Heart left ventricle (tissue), 16 donors: ENCODE results near the gene C4B. TPM values are rescaled to one million over a fixed set of nuclear protein-coding genes. Genes with fewer than 3 reads are reported as not detected.
A peak's percentile ranks its signal among the peaks of the same experiment; 100 is the strongest.
"Not testable (repeated sequence)": the region's sequence is repeated elsewhere in the genome, so short reads cannot be mapped to it uniquely, and the experiment has no call there.

ENCODE experiments used
- ATAC-seq, 4 donors: fragments of 200-7000 bp; cut with Tn5 transposase; one replicate each; pipeline ENCODE4 v1.9.1; 2020 to 2022; ENCODE audit warnings: moderate library complexity in 4 of 4, mild to moderate bottlenecking in 3 of 4, moderate number of reproducible peaks in 1 of 4
- DNase-seq, 5 donors: peaks; one replicate each; pipeline ENCODE4 v3.0.0-alpha.2; 2020
- H3K27ac ChIP-seq, 12 donors: fragments of 200-600 bp; sonication (generic) in 4 of 12; one replicate each; pipeline versions ENCODE4 v1.5.0 to v1.8.0; 2016 to 2022; ENCODE audit warnings: mild to moderate bottlenecking in 2 of 12
- H3K27me3 ChIP-seq, 9 donors: fragments of 200-600 bp; sonication (generic) in 2 of 9; one replicate each; pipeline versions ENCODE4 v1.5.1 to v1.8.0; 2016 to 2022; ENCODE audit warnings: mild to moderate bottlenecking in 3 of 9
- H3K36me3 ChIP-seq, 9 donors: fragments of 200-600 bp; sonication (generic) in 2 of 9; one replicate each; pipeline versions ENCODE4 v1.5.0 to v1.8.0; 2018 to 2022; ENCODE audit warnings: mild to moderate bottlenecking in 2 of 9
- H3K4me1 ChIP-seq, 12 donors: fragments of 200-600 bp; sonication (generic) in 4 of 12; one replicate each; pipeline versions ENCODE4 v1.5.0 to v1.8.0; 2016 to 2022; ENCODE audit warnings: mild to moderate bottlenecking in 3 of 12
- H3K4me3 ChIP-seq, 12 donors: fragments of 200-600 bp; sonication (generic) in 4 of 12; one replicate each; pipeline versions ENCODE4 v1.5.0 to v1.8.0; 2017 to 2022; ENCODE audit warnings: mild to moderate bottlenecking in 9 of 12, moderate library complexity in 4 of 12
- H3K9me3 ChIP-seq, 12 donors: fragments of 200-600 bp; sonication (generic) in 4 of 12; one replicate each; pipeline versions ENCODE4 v1.5.0 to v1.8.0; 2016 to 2022; ENCODE audit warnings: mild to moderate bottlenecking in 1 of 12
- POLR2A ChIP-seq, 2 donors: fragments of 450-650 bp; IDR thresholded peaks; one replicate each; pipeline ENCODE4 v1.6.1; 2017; ENCODE audit warnings: antibody characterized with exemption in 2 of 2, mild to moderate bottlenecking in 2 of 2, moderate library complexity in 2 of 2
- WGBS, 4 donors: extraction: QIAGEN DNeasy Blood & Tissue Kit in 2 of 4; methylation state at CpG; one replicate each; pipeline versions ENCODE4 v1.1.5 to v1.1.7; 2013 to 2018; 5-methylcytosine and 5-hydroxymethylcytosine counted together
- intact Hi-C, 10 donors: fragments of 100-400 bp; cut with DNase I; formaldehyde crosslinking; loops; one replicate each; pipeline versions ENCODE4 v1.11.1 to v1.14.2; 2022
- polyA plus RNA-seq, 2 donors: library from polyadenylated mRNA; stranded (reverse); fragments of 200-250 nt; gene quantifications; one replicate each; pipeline ENCODE4 v1.2.3, GENCODE V29; 2013
- total RNA-seq, 9 donors: library from RNA; depleted of rRNA in 2 of 9; stranded (reverse); fragments of >200 nt in 2 of 9; fragmentation: NEBNext Ultra II Directional in 3 of 9; extraction: Animal tissue kit (Norgen Biotek cat#: 25700) in 3 of 9; gene quantifications; one replicate each; pipeline versions ENCODE4 v1.1.0 to v1.2.4, GENCODE V29; 2016 to 2023
- TF ChIP-seq, protein P1 (sequence below), 12 donors: fragments of 200-600 bp; sonication (generic) in 4 of 12; IDR thresholded peaks; one replicate each; pipeline versions ENCODE4 v1.5.0 to v1.8.0; 2018 to 2022; ENCODE audit warnings: antibody characterized with exemption in 12 of 12, mild to moderate bottlenecking in 5 of 12
- donor health status: ischemic (EF 13 %, LVEDD 7.1; RV severe dilation, severe dysfunction).
- donor health status: healthy with polysubstance abuse.
- donor health status: DM: no; HTN: yes; CAD: no.
- donor health status: DM: no; HTN: no; CAD: no.
- donor health status: ischemic (EF 25% LVEDD 6.9; RV normal size, moderate dysfunction).
- donor health status: ischemic (EF 25% LVEDD 5.7; RV mildly dilated, moderate dysfunction).
- donor health status: healthy.
- donor health status: DM: yes; HTN: yes; CAD: no.
- donor health status: ischemic (EF 35%, LVEDD 5.7; RV mildly dilated, moderate dysfunction).
- donor health status: nonischemic (EF 11% LVEDD 7.7; RV severe dilation, severe dysfunction).
- donor health status: DM: yes; HTN: yes; CAD: no.
- donor health status: PGD.
- donor health status: ischemic (EF 29% LVEDD 5.4; RV normal size, mild dysfunction).
- donor health status: nonischemic (EF 23%, LVEDD 6.1; RV moderate dilation, normal function).

The C4B gene
- total and polyA plus RNA-seq, 11 donors = 30.8 to 307 (median 73.9) TPM

DNA sequence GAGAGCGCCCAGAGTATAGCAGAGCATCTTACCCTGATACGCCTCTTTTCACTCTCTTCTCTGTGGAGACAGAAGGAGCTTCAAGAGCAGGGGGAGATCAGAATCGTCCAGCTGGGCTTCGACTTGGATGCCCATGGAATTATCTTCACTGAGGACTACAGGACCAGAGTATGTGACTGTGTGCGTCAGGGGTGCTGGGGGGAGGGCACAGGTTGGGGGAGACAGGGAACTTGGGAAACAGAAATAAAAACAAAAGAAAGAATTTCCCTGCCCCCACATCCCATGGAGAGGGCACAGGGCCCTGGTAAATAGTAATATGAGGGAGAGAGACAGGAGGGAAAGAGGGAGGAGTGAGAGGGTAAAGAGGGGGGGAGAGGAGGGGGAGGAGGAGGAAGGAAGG lies 35.8 kb upstream of the C4B start:
- intact Hi-C loops = no loop called here
- no peaks in the 10 kb centered on the region for H3K9me3 ChIP-seq
- H3K27ac ChIP-seq = no peak overlapping the region
- TF ChIP-seq, protein P1, sequence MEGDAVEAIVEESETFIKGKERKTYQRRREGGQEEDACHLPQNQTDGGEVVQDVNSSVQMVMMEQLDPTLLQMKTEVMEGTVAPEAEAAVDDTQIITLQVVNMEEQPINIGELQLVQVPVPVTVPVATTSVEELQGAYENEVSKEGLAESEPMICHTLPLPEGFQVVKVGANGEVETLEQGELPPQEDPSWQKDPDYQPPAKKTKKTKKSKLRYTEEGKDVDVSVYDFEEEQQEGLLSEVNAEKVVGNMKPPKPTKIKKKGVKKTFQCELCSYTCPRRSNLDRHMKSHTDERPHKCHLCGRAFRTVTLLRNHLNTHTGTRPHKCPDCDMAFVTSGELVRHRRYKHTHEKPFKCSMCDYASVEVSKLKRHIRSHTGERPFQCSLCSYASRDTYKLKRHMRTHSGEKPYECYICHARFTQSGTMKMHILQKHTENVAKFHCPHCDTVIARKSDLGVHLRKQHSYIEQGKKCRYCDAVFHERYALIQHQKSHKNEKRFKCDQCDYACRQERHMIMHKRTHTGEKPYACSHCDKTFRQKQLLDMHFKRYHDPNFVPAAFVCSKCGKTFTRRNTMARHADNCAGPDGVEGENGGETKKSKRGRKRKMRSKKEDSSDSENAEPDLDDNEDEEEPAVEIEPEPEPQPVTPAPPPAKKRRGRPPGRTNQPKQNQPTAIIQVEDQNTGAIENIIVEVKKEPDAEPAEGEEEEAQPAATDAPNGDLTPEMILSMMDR (IDR thresholded peaks at IDR 0.05) = no peak
- TF ChIP-seq POLR2A (IDR thresholded peaks at IDR 0.05) = no peak
- WGBS, 4 donors = 82 to 95% (median 92%) methylated on average over 5 of the region's 5 CpGs
- peak in 1 of 5 donors; percentile 4 for DNase-seq
- ATAC-seq = no peak
- no peak overlapping the region for H3K4me3 ChIP-seq
- peaks cover 0 to 23% (median 18%) of the 10 kb centered on the region in 9 donors for H3K36me3 ChIP-seq
- peaks cover 0 to 3% (median 0%) of the 10 kb centered on the region in 12 donors for H3K4me1 ChIP-seq
- no peaks in the 10 kb centered on the region for H3K27me3 ChIP-seq

DNA sequence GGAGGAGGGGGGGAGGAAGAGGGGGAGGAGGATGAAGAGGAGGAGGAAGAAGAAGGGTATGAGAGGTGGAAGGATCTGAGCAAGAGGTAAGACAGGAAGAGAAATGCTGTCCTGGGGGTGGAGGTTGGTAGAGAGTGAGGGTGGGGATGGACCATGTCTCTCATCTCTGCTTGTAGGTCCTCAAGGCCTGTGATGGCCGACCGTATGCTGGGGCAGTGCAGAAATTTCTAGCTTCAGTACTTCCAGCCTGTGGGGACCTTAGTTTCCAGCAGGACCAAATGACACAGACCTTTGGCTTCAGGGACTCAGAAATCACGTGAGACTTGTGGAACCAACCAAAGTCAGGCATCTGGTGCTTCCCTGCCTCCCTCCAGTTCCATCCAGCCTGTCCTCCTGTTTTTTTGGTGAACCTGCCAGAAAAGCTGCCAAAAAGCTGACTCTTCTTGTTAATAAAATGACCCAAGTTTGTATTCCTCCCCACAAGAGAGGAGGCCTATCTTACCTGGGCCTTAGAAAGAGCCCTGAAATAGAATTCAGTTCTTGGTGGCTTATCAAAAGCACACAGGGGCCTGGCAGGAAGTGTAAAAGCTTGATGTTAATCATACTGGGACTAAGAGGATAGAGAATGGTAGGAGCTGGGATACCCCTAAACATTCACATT lies 35.2 kb upstream of the C4B start:
- WGBS, 4 donors = 84 to 91% (median 86%) methylated on average over 3 of the region's 3 CpGs
- TF ChIP-seq, protein P1 (IDR thresholded peaks at IDR 0.05) = no peak
- TF ChIP-seq POLR2A (IDR thresholded peaks at IDR 0.05) = no peak
- intact Hi-C loops = no loop called here

DNA sequence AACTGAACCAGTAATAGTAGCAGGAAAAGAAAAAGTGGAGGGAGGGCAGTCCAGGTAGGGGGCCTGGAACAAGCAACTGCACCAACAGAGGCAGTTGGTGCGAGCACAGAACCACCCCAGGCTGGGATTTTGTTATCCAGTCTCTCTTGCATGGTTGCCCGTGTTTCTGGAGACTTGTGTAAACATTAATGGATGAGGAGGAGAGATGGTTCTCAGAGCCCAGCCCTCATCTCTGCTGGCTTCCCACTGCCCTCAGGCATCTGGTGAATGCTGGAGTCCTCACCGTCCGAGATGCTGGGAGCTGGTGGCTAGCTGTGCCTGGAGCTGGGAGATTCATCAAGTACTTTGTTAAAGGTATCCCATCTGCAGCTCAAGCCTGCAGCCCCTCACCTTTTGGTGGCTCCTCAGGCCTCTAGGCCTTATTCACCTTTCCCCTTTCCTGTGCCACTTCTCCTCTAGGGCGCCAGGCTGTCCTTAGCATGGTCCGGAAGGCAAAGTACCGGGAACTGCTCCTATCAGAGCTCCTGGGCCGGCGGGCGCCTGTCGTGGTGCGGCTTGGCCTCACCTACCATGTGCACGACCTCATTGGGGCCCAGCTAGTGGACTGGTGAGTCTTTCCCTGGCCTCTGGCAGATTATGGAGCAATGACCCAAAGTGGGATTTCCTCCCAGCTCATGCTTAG lies 34.3 kb upstream of the C4B start:
- H3K27ac ChIP-seq, intact Hi-C loops, H3K9me3 ChIP-seq, H3K4me1 ChIP-seq, H3K27me3 ChIP-seq, H3K4me3 ChIP-seq: not testable (repeated sequence)
- ATAC-seq (peak in 1 of 4 donors; percentile 18), DNase-seq (peak in 1 of 5 donors; percentile 19)
- 86 to 96% (median 91%) methylated on average over 2 to 13 of the region's 13 CpGs for WGBS, 4 donors
- peaks cover 0 to 18% (median 13%) of the 10 kb centered on the region in 9 donors for H3K36me3 ChIP-seq

More for the DNA sequence above, 35.2 kb upstream of the C4B start:
- no peak for DNase-seq
- H3K4me3 ChIP-seq = no peak overlapping the region
- H3K9me3 ChIP-seq = no peaks in the 10 kb centered on the region
- no peak for ATAC-seq
- H3K4me1 ChIP-seq = no peaks in the 10 kb centered on the region
- H3K27ac ChIP-seq = no peak overlapping the region
- H3K27me3 ChIP-seq = no peaks in the 10 kb centered on the region
- peaks cover 0 to 21% (median 17%) of the 10 kb centered on the region in 9 donors for H3K36me3 ChIP-seq

DNA sequence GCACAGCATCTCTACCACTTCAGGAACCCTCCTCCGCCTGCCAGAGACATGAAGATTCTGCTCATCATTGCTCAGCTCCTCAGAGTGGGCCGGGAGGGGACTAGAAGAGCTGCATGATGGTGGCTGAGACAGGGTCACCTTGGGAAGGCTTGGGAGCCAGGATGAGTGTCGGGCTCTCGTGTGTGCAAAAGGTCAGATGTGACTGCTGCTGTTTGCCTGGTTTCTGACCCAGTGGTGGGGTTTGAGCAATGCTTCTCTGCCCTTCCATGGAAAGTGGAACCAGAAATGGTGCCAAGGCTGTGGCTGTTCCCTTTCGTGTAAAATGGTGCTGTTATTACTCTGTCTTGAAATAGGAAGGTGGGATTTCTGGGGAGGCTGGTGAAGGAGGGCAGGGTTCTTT lies 33.6 kb upstream of the C4B start:
- H3K9me3 ChIP-seq, ATAC-seq, H3K27me3 ChIP-seq, H3K4me1 ChIP-seq, H3K27ac ChIP-seq, intact Hi-C loops, H3K4me3 ChIP-seq, DNase-seq: not testable (repeated sequence)
- no CpG with 5 or more reads among the region's 5 CpGs for WGBS, 4 donors
- peaks cover 0 to 18% (median 13%) of the 10 kb centered on the region in 9 donors for H3K36me3 ChIP-seq

DNA sequence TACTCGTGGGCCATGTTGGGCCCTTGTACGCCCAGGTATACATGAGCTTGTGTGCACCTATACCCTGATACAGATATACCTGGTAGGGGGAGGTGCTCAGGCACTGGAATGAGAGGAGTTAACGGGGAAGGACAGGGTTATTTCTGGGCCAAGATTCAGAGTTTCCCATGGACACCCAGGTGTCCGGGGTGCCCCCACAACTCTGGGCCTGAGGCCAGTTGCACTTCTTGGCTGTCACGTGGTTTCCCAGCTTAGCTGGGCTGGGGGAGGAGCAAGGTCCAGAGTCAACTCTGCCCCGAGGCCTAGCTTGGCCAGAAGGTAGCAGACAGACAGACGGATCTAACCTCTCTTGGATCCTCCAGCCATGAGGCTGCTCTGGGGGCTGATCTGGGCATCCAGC lies 32.9 kb upstream of the C4B start, which contains the start of gene C4A:
Gene C4A (plus strand): TSS at position 314 of the 400 bp plus-strand sequence. CDS start 51 bp downstream, at position 365.
- H3K4me3 ChIP-seq, H3K9me3 ChIP-seq, intact Hi-C loops, DNase-seq, H3K27me3 ChIP-seq, H3K4me1 ChIP-seq, H3K27ac ChIP-seq: not testable (repeated sequence)
- no CpG with 5 or more reads among the region's 7 CpGs for WGBS, 4 donors
- peak; percentile 85 to 94 (median 86) for ATAC-seq
- peaks cover 0 to 18% (median 13%) of the 10 kb centered on the region in 9 donors for H3K36me3 ChIP-seq

DNA sequence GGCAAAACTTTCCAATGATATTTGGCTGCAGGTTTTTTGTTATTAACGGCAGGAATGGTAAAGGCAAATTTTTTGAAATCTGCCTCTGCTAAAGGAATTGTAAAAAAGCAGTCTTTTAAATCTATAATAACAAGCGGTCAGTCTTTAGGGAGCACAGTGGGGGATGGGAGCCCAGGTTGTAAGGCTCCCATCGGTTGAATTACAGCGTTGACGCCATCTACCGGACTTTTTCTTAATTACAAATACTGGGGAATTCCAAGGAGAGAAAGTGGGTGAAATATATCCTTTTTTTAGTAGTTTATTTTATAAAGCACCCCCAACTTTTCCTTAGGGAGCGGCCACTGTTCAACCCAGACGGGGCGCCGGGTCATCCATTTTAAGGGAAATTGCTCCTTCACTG lies 25.2 kb upstream of the C4B start:
- peak in 1 of 4 donors; percentile 41 for ATAC-seq
- H3K36me3 ChIP-seq, intact Hi-C loops, H3K4me3 ChIP-seq, DNase-seq, H3K9me3 ChIP-seq, H3K27me3 ChIP-seq, H3K27ac ChIP-seq, H3K4me1 ChIP-seq: not testable (repeated sequence)
- WGBS, 4 donors = no CpG with 5 or more reads among the region's 10 CpGs

DNA sequence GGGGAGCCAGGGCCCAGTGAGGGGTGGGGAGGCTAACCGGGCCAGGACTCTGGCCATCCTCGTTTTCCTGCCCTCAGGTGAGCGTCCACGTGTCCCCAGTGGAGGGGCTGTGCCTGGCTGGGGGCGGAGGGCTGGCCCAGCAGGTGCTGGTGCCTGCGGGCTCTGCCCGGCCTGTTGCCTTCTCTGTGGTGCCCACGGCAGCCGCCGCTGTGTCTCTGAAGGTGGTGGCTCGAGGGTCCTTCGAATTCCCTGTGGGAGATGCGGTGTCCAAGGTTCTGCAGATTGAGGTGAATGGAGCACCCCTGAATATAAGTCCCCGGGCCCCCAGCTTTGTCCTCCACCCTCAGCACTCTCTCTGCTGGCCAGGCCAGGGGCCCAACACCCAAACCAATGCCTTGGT lies 20.2 kb upstream of the C4B start:
- ATAC-seq, H3K4me1 ChIP-seq, H3K36me3 ChIP-seq, intact Hi-C loops, H3K4me3 ChIP-seq, H3K27me3 ChIP-seq, H3K27ac ChIP-seq, DNase-seq, H3K9me3 ChIP-seq: not testable (repeated sequence)
- WGBS, 4 donors = 94 to 97% methylated on average over 9 to 10 of the region's 14 CpGs; no CpG with 5 or more reads in 2 of the 4 donors

DNA sequence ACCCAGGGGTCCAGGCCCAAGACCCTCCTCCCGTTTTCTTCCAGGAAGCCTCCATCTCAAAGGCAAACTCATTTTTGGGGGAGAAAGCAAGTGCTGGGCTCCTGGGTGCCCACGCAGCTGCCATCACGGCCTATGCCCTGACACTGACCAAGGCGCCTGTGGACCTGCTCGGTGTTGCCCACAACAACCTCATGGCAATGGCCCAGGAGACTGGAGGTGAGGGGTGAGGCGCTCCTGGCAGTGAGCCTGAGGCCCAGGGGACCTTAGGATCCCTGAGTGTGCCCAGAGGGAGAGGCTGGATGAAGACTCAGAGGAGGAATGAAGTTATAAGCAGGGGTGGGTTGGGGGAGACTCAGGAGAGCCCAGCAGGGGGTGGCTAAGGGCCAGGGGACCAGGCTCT lies 18.2 kb upstream of the C4B start:
- ATAC-seq, H3K4me3 ChIP-seq: not testable (repeated sequence)

More for the DNA sequence above, 18.2 kb upstream of the C4B start:
- H3K36me3 ChIP-seq, intact Hi-C loops, H3K27ac ChIP-seq, H3K9me3 ChIP-seq, H3K4me1 ChIP-seq, H3K27me3 ChIP-seq: not testable (repeated sequence)
- DNase-seq = peak in 1 of 5 donors; percentile 2
- 87 to 96% (median 94%) methylated on average over 5 to 6 of the region's 6 CpGs for WGBS, 4 donors
